NB4 (cell line): Measurements from ENCODE around the gene UQCC5.

Source experiments
- MYC ChIP-seq: IDR thresholded peaks from 2 replicates; pipeline ENCODE4 v1.6.1; 2011; ENCODE audit warnings: low read depth, low read length
- POLR2A ChIP-seq: IDR thresholded peaks from 2 replicates; pipeline ENCODE4 v1.6.1; 2011; ENCODE audit warnings: mild to moderate bottlenecking; ENCODE audit not compliant: insufficient read length; ENCODE audit errors: extremely low read depth
- TF ChIP-seq, protein P1 (sequence below): IDR thresholded peaks from one replicate; pipeline ENCODE4 v1.5.1; 2012; ENCODE audit warnings: low read depth, low read length
- TF ChIP-seq, protein P2 (sequence below): IDR thresholded peaks from 2 replicates; pipeline ENCODE4 v1.6.1; 2011; ENCODE audit warnings: low read depth, low read length

DNA sequence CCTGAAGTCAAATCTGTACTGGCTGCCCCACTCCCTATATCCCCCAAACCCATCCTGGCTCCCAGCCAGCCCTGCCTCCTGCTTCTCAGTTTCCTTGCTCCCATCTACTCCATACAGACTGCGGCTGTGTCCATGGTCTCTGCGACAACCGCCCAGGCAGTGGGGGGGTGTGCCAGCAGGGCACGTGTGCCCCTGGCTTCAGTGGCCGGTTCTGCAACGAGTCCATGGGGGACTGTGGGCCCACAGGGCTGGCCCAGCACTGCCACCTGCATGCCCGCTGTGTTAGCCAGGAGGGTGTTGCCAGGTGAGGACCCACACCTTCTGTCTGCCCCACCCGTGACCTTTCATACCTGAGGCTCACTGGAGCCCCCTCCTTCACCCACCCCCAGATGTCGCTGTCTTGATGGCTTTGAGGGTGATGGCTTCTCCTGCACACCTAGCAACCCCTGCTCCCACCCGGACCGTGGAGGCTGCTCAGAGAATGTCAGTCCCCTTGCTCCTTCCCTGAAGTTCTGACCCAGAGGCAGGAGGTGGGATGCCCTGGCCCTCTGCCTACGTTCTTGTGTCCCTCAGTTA, 26.6 kb upstream of the UQCC5 start:
- TF ChIP-seq, protein P1, sequence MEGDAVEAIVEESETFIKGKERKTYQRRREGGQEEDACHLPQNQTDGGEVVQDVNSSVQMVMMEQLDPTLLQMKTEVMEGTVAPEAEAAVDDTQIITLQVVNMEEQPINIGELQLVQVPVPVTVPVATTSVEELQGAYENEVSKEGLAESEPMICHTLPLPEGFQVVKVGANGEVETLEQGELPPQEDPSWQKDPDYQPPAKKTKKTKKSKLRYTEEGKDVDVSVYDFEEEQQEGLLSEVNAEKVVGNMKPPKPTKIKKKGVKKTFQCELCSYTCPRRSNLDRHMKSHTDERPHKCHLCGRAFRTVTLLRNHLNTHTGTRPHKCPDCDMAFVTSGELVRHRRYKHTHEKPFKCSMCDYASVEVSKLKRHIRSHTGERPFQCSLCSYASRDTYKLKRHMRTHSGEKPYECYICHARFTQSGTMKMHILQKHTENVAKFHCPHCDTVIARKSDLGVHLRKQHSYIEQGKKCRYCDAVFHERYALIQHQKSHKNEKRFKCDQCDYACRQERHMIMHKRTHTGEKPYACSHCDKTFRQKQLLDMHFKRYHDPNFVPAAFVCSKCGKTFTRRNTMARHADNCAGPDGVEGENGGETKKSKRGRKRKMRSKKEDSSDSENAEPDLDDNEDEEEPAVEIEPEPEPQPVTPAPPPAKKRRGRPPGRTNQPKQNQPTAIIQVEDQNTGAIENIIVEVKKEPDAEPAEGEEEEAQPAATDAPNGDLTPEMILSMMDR: no peak
- no peak for TF ChIP-seq POLR2A
- TF ChIP-seq, protein P2, sequence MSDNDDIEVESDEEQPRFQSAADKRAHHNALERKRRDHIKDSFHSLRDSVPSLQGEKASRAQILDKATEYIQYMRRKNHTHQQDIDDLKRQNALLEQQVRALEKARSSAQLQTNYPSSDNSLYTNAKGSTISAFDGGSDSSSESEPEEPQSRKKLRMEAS: no peak
- no peak for TF ChIP-seq MYC
